ENCODE measurements around the gene BAG2. TPM values are rescaled to one million over a fixed set of nuclear protein-coding genes. Genes with fewer than 3 reads are reported as not detected.

BAG2 gene
- polyA plus RNA-seq, 4 donors: 4.4 to 6.3 (median 6.2) TPM

GRCh38 chr6:57221191-57221935 is 49.2 kb downstream of the BAG2 start:
- DNase-seq (ENCODE audit: low read depth in 4 of 4, low spot score in 2 of 4): peak; percentile 53 to 68 (median 62)

- peak; percentile 80 to 85 (median 84) for DNase-seq (ENCODE audit: low read depth in 4 of 4, low spot score in 2 of 4)
Measured at GRCh38 chr6:57221936-57222742, 50.0 kb downstream of the BAG2 start, which contains the start of gene RAB23. RAB23 (minus strand) TSS chr6:57222307; CDS start chr6:57210380, 11,927 bp downstream.

GRCh38 chr6:57222743-57223077 is 50.6 kb downstream of the BAG2 start:
- DNase-seq (ENCODE audit: low read depth in 4 of 4, low spot score in 2 of 4): no peak

GRCh38 chr6:57224769-57225515 is 52.8 kb downstream of the BAG2 start:
- no peak for DNase-seq (ENCODE audit: low read depth in 4 of 4, low spot score in 2 of 4)

GRCh38 chr6:57226221-57226620 is 54.1 kb downstream of the BAG2 start:
- DNase-seq (ENCODE audit: low read depth in 4 of 4, low spot score in 2 of 4): no peak

Other genes with a start within 250 kb of the BAG2 start
- gene BEND6, start 217.2 kb upstream of the BAG2 start, polyA plus RNA-seq (ENCODE audit: insufficient read length in 4 of 4): 1 to 10 TPM; 4.4 to 7.1 (median 5.5) TPM
- 10 to 100 TPM; 21.7 to 24.7 (median 22.2) TPM for gene KIAA1586, start 125.6 kb upstream of the BAG2 start, polyA plus RNA-seq (ENCODE audit: insufficient read length in 4 of 4)
- gene ZNF451, start 82.1 kb upstream of the BAG2 start, polyA plus RNA-seq (ENCODE audit: insufficient read length in 4 of 4): 10 to 100 TPM; 33.0 to 46.8 (median 39.6) TPM
- 10 to 100 TPM; 32.0 to 44.5 (median 37.4) TPM for gene RAB23, start 50.0 kb downstream of the BAG2 start, polyA plus RNA-seq (ENCODE audit: insufficient read length in 4 of 4)
- 10 to 100 TPM; 15.6 to 17.0 (median 16.7) TPM for gene PRIM2, start 145.3 kb downstream of the BAG2 start, polyA plus RNA-seq (ENCODE audit: insufficient read length in 4 of 4)